Memory B cell (primary cell): ENCODE results near the gene ZNF576.

Experiments used
- ATAC-seq: fragments of 150-1000 bp; cut with Tn5 transposase; 2 replicates; pipeline ENCODE4 v1.10.0; 2021; ENCODE audit warnings: low read depth, mild to moderate bottlenecking, moderate library complexity
- DNase-seq, 2 donors: peaks; one replicate each; pipeline ENCODE4 v3.0.0; 2022; ENCODE audit warnings: low spot score in 2 of 2
- H3K27ac Mint-ChIP-seq: one replicate; pipeline ENCODE4 v1.8.0; 2022; ENCODE audit warnings: mild to moderate bottlenecking, moderate library complexity, mixed read lengths
- H3K27me3 Mint-ChIP-seq: one replicate; pipeline ENCODE4 v1.8.0; 2022; ENCODE audit warnings: mixed read lengths
- H3K36me3 Mint-ChIP-seq: one replicate; pipeline ENCODE4 v1.8.0; 2022; ENCODE audit warnings: mild to moderate bottlenecking, mixed read lengths
- H3K4me1 Mint-ChIP-seq: one replicate; pipeline ENCODE4 v1.8.0; 2022; ENCODE audit warnings: mixed read lengths
- H3K4me3 Mint-ChIP-seq: one replicate; pipeline ENCODE4 v1.8.0; 2022; ENCODE audit warnings: mild to moderate bottlenecking, moderate library complexity, mixed read lengths
- H3K9me3 Mint-ChIP-seq: one replicate; pipeline ENCODE4 v1.8.0; 2022; ENCODE audit warnings: mixed read lengths

ZNF576 gene

DNA sequence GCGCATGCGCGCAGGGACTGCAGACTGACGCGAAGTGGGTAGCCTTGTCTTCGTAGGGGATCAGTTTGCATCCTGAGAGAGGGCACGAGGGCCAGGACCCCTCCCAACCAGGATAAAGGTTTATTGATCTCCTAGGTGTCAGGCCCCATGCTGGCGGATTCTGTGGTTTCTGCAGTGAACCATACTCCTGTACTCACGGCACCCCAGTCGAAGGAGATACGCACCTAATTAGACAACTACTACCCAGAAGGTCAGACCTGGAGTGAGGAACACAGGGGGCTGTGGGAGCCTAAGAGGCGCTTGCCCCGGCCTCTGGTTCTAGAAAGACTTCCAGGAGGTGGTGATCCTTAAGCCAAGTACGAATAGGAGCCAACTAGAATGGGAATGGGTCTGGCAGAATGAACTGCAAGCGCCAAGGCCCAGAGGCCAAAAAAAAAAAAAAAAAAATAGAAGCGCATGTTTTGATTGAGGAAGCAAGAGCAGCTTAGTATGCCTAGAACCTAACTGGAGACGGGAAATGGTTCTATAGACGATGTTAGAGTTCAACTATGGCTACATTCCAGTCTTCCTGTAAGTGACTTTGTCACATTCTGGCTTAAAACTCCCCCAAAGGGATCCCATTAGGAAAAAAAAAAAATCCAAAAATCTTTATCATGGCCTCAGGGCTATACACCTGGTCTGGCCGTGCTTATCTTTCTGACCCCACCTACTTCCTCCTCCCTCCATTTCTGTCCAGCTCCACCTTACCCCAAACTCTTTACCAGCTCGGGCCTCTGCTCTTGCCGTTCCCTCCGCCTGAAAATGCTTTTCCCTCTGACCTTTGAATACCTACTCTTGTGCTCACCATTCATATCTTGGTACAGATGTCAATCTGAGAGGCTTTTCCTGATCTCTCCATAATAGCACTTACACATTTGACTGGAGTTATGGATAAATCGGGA lies 23.9 kb downstream of the ZNF576 start:
- ATAC-seq (no peak), DNase-seq (no peak)
- Mint-ChIP-seq H3K4me3 (peak overlapping the region; percentile 98), H3K27me3 (no peaks in the 10 kb centered on the region), H3K9me3 (peaks cover 2% of the 10 kb centered on the region), H3K27ac (peak overlapping the region; percentile 94), H3K36me3 (no peaks in the 10 kb centered on the region), H3K4me1 (peaks cover 17% of the 10 kb centered on the region)

DNA sequence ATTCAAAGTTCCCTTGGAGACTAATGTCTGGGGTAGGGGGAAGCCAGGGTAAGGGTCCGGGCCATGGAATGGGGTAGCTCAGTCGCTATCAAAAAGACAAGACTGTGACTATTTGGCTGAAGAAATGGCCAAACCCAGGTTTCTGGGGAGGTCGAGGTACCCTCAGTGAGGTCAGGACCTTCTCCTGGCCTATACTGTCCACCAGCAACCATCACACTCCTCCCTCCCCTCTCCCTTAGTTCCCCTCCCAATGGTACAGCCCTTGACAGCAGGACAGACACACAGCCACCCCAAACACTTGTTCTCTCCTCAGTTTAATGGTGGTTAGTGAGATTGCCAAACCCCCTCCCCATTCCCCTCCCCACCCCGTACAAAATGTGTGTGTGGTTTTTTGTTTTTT lies 25.7 kb downstream of the ZNF576 start:
- Mint-ChIP-seq H3K36me3 (no peaks in the 10 kb centered on the region), H3K4me1 (peaks cover 17% of the 10 kb centered on the region), H3K27me3 (peaks cover 10% of the 10 kb centered on the region), H3K9me3 (peaks cover 2% of the 10 kb centered on the region), H3K4me3 (no peak overlapping the region), H3K27ac (no peak overlapping the region)
- ATAC-seq (no peak), DNase-seq (no peak)

DNA sequence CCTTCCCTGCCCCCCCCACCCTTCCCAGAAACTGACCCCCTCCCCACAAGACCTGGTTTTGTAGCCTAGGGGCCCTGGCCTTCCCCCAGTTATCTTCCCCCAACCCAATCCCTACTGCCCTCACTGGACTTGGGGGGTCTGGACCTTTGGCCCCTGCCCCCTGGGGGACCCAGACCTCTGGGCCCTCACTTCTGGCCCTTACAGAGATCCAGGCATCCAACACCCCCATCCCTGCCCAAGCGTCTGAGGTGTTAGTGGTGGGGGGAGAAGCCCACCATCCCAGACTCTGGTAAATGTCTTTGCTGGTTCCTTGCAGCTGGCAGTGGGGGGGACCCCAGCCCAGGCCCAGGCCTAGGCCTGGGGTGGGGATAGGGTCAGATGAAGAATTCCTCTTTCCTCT lies 26.6 kb downstream of the ZNF576 start:
- Mint-ChIP-seq H3K4me3 (no peak overlapping the region), H3K36me3 (no peaks in the 10 kb centered on the region), H3K27me3 (peaks cover 14% of the 10 kb centered on the region), H3K4me1 (peaks cover 17% of the 10 kb centered on the region), H3K9me3 (peaks cover 2% of the 10 kb centered on the region), H3K27ac (no peak overlapping the region)
- DNase-seq (no peak), ATAC-seq (no peak)

DNA sequence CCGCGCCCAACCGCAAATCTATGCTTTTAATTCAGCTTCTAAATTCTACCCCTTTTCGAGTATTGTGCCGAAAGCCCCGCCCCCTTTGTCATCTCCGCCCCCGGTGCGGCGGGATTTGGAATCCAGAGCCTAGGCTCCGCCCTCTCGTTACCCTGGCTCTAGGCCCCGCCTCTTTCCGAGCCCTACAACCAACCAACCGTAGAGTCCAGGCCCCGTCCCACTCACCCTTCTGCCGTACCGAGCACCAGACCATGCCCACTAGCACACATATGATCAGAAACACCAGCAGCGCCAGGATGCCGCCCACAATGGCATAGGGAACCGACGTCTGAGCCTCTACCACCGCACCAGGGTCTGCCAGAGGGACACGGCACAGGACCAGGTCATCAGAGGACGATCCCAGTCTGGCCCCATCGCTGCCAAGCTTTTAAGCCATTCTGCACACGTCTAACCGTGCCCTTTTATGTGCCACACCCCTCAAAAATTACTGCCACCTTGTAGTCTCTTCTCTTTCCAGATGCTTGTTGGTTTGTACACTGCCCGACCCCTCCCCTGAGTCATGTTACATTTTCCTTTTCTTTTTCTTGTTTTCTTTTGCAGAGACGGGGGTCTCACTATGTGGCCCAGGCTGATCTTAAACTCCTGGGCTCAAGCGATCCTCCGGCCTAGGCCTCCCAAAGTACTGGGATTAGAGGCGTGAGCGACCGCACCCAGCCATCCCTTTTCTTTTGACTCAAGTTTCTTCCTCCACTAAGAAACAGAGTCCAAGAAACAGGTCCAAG lies 27.7 kb downstream of the ZNF576 start:
- ATAC-seq (no peak), DNase-seq (no peak)
- peaks cover 14% of the 10 kb centered on the region for H3K4me1 Mint-ChIP-seq
- H3K9me3 Mint-ChIP-seq: peaks cover 2% of the 10 kb centered on the region
- no peak overlapping the region for H3K4me3 Mint-ChIP-seq
- H3K27me3 Mint-ChIP-seq: peaks cover 14% of the 10 kb centered on the region
- no peaks in the 10 kb centered on the region for H3K36me3 Mint-ChIP-seq
- H3K27ac Mint-ChIP-seq: no peak overlapping the region

DNA sequence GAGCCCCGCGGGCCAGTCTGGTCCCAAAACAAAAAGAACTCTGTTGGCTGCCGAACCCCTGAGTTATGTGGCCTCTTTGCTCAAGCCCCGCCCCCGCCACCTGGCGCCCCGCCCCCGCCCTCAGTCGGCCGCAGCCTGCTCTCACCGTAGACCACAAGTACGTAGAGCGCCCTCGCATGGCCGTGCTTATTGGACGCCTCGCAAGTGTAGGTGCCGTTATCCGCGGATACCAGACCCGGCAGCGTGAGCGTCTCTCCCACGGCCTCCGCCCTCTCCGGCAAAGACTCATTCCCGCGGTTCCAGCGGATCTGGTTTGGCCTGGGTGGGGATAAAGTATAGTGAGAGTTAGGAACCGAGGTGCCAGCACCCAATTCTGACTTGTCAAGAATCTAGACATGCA lies 28.5 kb downstream of the ZNF576 start:
- Mint-ChIP-seq H3K36me3 (no peaks in the 10 kb centered on the region), H3K27me3 (peaks cover 14% of the 10 kb centered on the region), H3K9me3 (peaks cover 2% of the 10 kb centered on the region), H3K4me1 (peaks cover 10% of the 10 kb centered on the region), H3K4me3 (no peak overlapping the region), H3K27ac (no peak overlapping the region)
- peak; percentile 67 to 81 for DNase-seq
- ATAC-seq: peak; percentile 89

DNA sequence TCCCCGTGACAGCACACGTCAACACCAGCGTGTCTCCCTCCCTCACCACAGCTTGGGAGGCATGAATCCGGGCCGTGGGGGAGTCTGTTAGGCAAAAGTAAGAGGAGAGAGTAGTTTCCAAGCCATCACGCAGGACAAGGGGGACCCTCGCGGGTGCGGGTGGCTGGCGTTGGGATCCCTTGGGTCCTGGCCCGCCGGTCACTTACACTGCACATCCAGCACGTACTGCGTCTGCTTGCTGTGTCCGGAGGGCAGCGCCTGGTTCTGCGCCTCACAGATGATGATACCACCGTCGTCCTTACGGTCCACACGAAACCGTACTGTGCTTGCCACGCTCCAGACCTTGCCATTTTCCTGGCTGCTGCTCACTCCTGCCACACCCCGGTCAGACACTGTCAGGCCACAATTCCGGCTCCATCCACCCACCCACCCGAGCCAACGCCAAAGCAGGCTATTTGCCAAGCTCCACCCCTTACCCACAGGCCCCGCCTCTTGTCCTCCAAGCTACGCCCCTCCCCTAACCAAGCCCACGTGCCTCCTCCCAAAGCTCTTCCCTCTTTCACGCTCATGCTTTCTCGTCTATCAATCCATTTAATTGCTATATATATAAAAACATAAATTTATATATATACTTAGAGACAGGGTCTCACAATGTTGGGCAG lies 29.7 kb downstream of the ZNF576 start:
- peaks cover 16% of the 10 kb centered on the region for H3K27me3 Mint-ChIP-seq
- H3K27ac Mint-ChIP-seq: no peak overlapping the region
- ATAC-seq: no peak
- H3K36me3 Mint-ChIP-seq: no peaks in the 10 kb centered on the region
- no peak for DNase-seq
- H3K9me3 Mint-ChIP-seq: peaks cover 2% of the 10 kb centered on the region
- H3K4me3 Mint-ChIP-seq: no peak overlapping the region
- H3K4me1 Mint-ChIP-seq: peaks cover 3% of the 10 kb centered on the region

DNA sequence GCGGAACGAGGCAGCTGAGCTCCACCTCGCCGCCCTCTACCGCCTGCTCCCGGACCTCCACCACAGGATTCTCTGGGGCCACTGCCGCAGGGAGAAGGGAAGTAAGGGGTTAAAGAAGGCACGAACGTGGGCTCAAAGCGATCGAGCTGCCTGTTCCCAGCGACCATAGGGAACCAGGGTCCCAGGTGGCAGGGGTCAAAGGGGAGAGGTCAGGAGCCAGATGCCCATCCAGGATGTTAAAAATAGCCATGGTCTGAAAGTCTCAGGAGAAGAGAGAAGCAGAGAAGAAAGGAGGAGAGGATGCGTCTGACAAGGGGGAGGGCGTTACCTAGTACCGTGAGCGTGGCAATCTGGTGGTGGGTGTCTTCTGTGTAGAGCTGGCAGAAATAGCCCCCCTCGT lies 30.4 kb downstream of the ZNF576 start:
- H3K27me3 Mint-ChIP-seq: peaks cover 16% of the 10 kb centered on the region
- H3K4me1 Mint-ChIP-seq: peaks cover 3% of the 10 kb centered on the region
- no peak overlapping the region for H3K27ac Mint-ChIP-seq
- H3K4me3 Mint-ChIP-seq: no peak overlapping the region
- ATAC-seq: no peak
- no peaks in the 10 kb centered on the region for H3K36me3 Mint-ChIP-seq
- DNase-seq: no peak
- H3K9me3 Mint-ChIP-seq: peaks cover 2% of the 10 kb centered on the region

DNA sequence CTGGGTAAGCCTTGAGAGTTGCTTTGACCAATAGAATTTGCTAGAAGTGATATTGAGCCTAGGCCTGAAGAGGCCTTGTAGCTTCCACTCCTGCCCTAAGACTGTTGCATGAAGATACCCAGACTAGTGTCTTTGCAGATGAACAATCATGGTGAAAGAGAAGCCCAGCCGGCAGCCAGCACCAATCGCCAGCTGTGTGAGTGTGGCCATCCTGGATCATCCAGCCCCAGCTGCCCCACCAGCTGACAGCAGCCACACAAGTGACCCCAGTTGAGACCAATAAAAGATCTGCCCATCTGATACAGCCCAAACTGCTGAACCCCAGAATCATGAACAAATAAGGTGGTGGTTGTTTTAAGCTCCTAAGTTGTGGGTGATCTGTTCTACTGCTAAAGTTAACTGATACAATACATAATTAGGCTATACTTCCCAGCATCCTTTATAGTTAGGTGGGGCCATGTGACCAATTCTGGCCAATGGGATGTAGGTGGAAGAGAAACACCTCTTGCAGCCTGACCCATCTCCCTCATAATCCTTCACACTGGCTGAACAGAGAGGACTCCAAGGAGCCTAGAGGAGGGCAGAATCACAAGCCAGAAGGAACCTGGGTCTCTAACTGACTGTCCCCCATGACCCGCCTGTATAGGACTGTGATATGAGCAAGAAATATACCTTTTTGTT lies 32.4 kb downstream of the ZNF576 start:
- H3K4me3 Mint-ChIP-seq: no peak overlapping the region
- no peak overlapping the region for H3K27ac Mint-ChIP-seq
- peaks cover 2% of the 10 kb centered on the region for H3K9me3 Mint-ChIP-seq

DNA sequence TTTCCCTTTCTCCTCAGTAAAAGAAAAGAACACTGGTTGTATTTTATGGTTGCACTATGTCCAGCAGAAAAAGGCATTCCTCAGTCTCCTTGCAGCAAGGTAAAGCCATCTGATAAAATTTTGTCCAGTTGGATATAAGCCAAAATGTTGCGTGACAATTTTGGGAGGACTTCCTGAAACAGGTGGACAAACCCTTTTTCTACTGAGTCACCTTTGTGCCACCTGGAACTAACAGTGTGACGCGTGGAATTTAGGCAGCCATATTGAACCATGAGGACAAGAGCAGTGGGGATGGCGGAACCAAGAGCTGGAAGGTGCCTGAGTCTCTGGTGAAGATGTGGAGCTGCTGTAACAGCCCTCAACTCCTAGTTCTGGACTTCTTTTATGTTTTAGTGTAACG lies 35.1 kb downstream of the ZNF576 start:
- Mint-ChIP-seq H3K27me3 (peaks cover 21% of the 10 kb centered on the region), H3K27ac (no peak overlapping the region), H3K9me3 (no peaks in the 10 kb centered on the region), H3K4me3 (no peak overlapping the region), H3K36me3 (no peaks in the 10 kb centered on the region), H3K4me1 (peaks cover 5% of the 10 kb centered on the region)
- ATAC-seq: no peak
- DNase-seq: no peak

More for the DNA sequence above, 32.4 kb downstream of the ZNF576 start:
- ATAC-seq: no peak
- H3K36me3 Mint-ChIP-seq: no peaks in the 10 kb centered on the region
- H3K27me3 Mint-ChIP-seq: peaks cover 20% of the 10 kb centered on the region
- peaks cover 3% of the 10 kb centered on the region for H3K4me1 Mint-ChIP-seq
- no peak for DNase-seq

DNA sequence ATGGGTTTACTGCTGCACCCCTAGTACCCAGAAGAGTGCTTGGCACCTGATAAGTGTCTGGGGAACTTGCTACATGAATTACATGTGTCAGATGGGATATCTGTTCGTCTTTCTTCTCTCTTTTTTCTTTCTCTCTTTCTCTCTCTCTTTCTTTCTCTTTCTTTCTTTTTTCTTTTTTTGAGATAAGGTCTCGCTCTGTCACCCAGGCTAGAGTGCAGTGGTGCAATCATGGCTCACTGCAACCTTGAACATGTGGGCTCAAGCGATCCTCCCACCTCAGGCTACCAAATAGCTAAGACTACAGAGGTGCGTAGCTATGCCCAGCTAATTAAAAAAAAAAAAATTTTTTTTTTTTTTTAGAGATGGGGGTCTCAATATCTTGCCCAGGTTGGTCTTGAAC lies 37.1 kb downstream of the ZNF576 start:
- H3K27ac Mint-ChIP-seq: no peak overlapping the region
- no peak for DNase-seq
- no peaks in the 10 kb centered on the region for H3K9me3 Mint-ChIP-seq
- no peaks in the 10 kb centered on the region for H3K36me3 Mint-ChIP-seq
- H3K27me3 Mint-ChIP-seq: peaks cover 21% of the 10 kb centered on the region
- no peak overlapping the region for H3K4me3 Mint-ChIP-seq
- ATAC-seq: no peak
- H3K4me1 Mint-ChIP-seq: peaks cover 7% of the 10 kb centered on the region

DNA sequence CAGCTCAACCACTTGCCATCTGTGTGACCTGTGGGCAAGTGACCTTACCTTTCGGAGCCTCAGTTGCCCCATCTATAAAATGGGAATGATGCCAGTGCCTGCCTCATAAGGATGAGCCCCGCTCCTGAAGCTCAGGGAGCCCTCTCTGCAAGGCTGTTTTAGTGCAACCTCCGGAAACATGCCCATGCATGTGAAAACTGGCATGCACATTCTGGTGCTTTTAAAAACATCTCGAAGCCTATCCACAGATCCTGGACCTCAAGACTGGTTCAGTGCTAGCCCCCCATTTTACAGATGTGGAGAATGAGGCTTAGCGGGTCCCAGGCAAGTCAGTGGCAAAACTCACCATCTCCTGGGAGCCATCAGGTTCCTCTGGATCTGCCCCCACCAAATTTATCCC lies 37.7 kb downstream of the ZNF576 start:
- Mint-ChIP-seq H3K4me1 (peaks cover 13% of the 10 kb centered on the region), H3K36me3 (peaks cover 4% of the 10 kb centered on the region), H3K9me3 (no peaks in the 10 kb centered on the region), H3K4me3 (no peak overlapping the region), H3K27ac (no peak overlapping the region), H3K27me3 (peaks cover 26% of the 10 kb centered on the region)
- no peak for DNase-seq
- ATAC-seq: no peak

DNA sequence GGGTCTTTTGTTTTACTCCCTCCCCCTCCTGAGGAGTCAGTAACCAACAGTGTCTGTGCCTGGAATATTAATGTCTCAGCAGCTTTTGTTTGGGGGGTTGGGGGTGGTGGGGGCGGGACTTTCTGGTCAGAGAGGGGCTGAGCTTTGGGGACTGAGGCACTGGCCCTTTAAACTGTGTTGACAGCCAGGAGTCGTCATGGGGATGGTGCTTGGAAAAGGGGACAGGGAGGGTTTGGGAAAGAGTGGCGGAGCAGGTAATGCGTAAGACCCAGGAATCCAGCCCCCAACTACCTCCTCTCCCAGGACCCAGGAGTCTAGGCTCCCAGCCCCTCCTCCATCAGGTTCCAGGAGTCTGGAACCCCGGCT lies 38.1 kb downstream of the ZNF576 start:
- peaks cover 5% of the 10 kb centered on the region for H3K36me3 Mint-ChIP-seq
- H3K4me3 Mint-ChIP-seq: no peak overlapping the region
- H3K27ac Mint-ChIP-seq: no peak overlapping the region
- ATAC-seq (no peak), DNase-seq (no peak)
- H3K9me3 Mint-ChIP-seq: no peaks in the 10 kb centered on the region
- peaks cover 28% of the 10 kb centered on the region for H3K27me3 Mint-ChIP-seq
- peaks cover 15% of the 10 kb centered on the region for H3K4me1 Mint-ChIP-seq

DNA sequence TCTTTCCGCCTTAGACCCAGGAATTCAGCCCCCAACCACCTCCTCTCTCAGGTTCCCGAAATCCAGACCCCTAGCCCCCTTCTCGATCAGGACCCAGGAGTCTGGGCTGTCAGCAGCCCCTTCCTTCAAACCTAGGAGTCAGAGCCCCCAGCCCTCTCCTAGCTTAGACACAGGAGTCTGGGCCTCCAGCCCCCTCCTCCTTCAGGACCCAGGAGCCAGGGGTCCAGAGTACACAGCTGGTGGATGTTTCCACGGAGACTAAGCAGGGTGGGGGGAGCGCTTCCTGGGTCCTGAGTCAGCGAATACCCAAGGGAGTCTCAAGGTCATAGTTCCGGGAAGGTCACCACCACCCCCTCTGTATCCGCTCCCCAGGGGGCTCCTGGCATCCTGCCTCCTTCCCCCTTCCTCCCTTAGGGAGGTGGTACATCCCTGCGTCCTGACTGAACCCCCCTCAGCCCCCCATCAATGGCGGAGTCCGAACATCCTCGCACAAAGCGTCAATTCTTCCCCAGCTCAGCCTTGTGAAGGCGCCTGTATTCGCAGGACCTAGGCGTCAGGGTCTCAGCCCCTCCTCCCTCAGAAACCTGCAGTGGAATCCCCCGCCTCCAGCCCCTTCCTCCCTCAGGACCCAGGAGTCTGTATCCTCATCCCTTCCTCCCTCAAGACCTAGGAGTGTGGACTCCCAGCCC lies 38.6 kb downstream of the ZNF576 start:
- no peak for DNase-seq
- Mint-ChIP-seq H3K9me3 (no peaks in the 10 kb centered on the region), H3K4me3 (no peak overlapping the region), H3K27ac (no peak overlapping the region), H3K27me3 (peaks cover 29% of the 10 kb centered on the region), H3K36me3 (peaks cover 5% of the 10 kb centered on the region), H3K4me1 (peaks cover 15% of the 10 kb centered on the region)
- ATAC-seq: no peak
